Immature natural killer cell (primary cell): Measurements from ENCODE around the gene SLC5A12. TPM values are rescaled to one million over a fixed set of nuclear protein-coding genes. Genes with fewer than 3 reads are reported as not detected.

Experiments used
- polyA plus RNA-seq, 3 donors: library from polyadenylated mRNA; unstranded; fragments of 300-500 nt; fragmentation: Illumina TruSeq; gene quantifications; one replicate each; pipeline ENCODE4 v1.2.3, GENCODE V29; 2021

The SLC5A12 gene
- polyA plus RNA-seq, 3 donors from 2014 or later: not detected

Other genes starting within 250 kb of the SLC5A12 start
- not detected for gene MUC15, start 149.8 kb downstream of the SLC5A12 start, polyA plus RNA-seq